HEK293T (cell line): ENCODE measurements around the gene GXYLT2.

Source experiments
- BHLHE40 ChIP-seq: fragments of 450-650 bp; IDR thresholded peaks from 2 replicates; pipeline ENCODE4 v1.6.1; 2016; ENCODE audit warnings: mild to moderate bottlenecking, moderate library complexity, borderline replicate concordance
- CTBP1 ChIP-seq: fragments of 450-650 bp; IDR thresholded peaks from 2 replicates; pipeline ENCODE4 v1.6.1; 2016; ENCODE audit warnings: borderline replicate concordance
- ELF4 ChIP-seq: fragments of 450-650 bp; IDR thresholded peaks from 2 replicates; pipeline ENCODE4 v1.6.1; 2017; ENCODE audit warnings: antibody characterized with exemption
- FOXA1 ChIP-seq: fragments of 450-650 bp; IDR thresholded peaks from 2 replicates; pipeline ENCODE4 v1.6.1; 2016; ENCODE audit warnings: mild to moderate bottlenecking
- FOXM1 ChIP-seq: fragments of 450-650 bp; IDR thresholded peaks from 2 replicates; pipeline ENCODE4 v1.6.1; 2017; ENCODE audit warnings: mild to moderate bottlenecking, borderline replicate concordance
- HDGF ChIP-seq: fragments of 450-650 bp; IDR thresholded peaks from 2 replicates; pipeline ENCODE4 v1.6.1; 2017; ENCODE audit warnings: antibody characterized with exemption, borderline replicate concordance
- LEF1 ChIP-seq: fragments of 450-650 bp; IDR thresholded peaks from 2 replicates; pipeline ENCODE4 v1.6.1; 2017; ENCODE audit warnings: mild to moderate bottlenecking, borderline replicate concordance
- SP1 ChIP-seq: fragments of 450-650 bp; IDR thresholded peaks from 2 replicates; pipeline ENCODE4 v1.6.1; 2017
- SUZ12 ChIP-seq: fragments of 450-650 bp; IDR thresholded peaks from 2 replicates; pipeline ENCODE4 v1.6.1; 2016; ENCODE audit warnings: mild to moderate bottlenecking
- ZNF384 ChIP-seq: fragments of 450-650 bp; IDR thresholded peaks from 2 replicates; pipeline ENCODE4 v1.6.1; 2016
- TF ChIP-seq, protein P1 (sequence below): fragments of 450-650 bp; IDR thresholded peaks from 2 replicates; pipeline ENCODE4 v1.6.1; 2016

DNA sequence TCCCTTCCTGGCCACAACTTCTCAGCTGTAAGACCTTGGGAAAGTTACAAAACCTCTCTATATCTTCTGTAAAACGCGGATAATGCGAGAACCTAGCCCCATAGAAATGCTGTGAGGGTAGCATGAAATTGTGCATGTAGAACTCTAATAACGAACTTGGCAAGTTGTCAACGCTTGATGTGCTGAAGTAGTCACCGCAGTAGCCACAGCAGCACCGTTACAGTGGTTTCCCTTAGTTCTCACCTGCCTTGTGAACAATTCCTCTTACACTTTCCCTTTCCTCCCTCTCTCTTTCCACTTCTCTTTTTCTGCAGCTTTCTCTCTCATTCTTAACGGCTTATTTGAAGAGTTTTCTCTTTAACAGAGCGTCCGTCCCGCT, 39.2 kb upstream of the GXYLT2 start:
- TF ChIP-seq HDGF, result no peak
- no peak for TF ChIP-seq FOXM1
- TF ChIP-seq SP1, result no peak
- TF ChIP-seq ELF4, result no peak
- no peak for TF ChIP-seq FOXA1
- TF ChIP-seq BHLHE40, result no peak
- TF ChIP-seq, protein P1, sequence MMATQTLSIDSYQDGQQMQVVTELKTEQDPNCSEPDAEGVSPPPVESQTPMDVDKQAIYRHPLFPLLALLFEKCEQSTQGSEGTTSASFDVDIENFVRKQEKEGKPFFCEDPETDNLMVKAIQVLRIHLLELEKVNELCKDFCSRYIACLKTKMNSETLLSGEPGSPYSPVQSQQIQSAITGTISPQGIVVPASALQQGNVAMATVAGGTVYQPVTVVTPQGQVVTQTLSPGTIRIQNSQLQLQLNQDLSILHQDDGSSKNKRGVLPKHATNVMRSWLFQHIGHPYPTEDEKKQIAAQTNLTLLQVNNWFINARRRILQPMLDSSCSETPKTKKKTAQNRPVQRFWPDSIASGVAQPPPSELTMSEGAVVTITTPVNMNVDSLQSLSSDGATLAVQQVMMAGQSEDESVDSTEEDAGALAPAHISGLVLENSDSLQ, result no peak
- TF ChIP-seq LEF1, result no peak
- no peak for TF ChIP-seq CTBP1
- no peak for TF ChIP-seq SUZ12
- no peak for TF ChIP-seq ZNF384
